GM21423 (cell line): ENCODE measurements around the gene VDR.
A peak's percentile ranks its signal among the peaks of the same experiment; 100 is the strongest.

Experiments
- ATAC-seq: cut with Tn5 transposase; IDR thresholded peaks from one replicate; pipeline ENCODE4 v1.9.1; 2021; ENCODE audit warnings: mild to moderate bottlenecking, moderate library complexity; ENCODE audit not compliant: unreplicated experiment

VDR gene

DNA sequence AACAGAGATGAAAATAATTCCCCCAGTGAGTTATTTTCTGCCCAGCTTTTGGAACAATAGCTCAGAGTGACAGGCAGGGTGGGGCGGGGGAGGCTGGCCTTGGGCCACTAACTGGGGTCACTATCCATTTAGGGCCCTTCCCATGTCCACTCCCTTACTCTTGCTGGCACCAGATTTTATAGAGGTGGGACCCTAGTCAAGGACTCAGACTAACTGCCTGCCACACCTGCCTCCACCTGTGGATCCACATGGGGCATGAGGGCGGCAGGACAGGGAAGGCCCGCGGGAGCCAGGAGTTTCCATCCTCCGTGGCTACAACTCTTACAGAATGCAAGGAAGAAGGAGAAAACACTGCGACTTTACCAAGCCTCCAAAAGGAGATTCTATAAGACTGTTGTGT is 10.1 kb downstream of the VDR start:
- ATAC-seq: no peak

DNA sequence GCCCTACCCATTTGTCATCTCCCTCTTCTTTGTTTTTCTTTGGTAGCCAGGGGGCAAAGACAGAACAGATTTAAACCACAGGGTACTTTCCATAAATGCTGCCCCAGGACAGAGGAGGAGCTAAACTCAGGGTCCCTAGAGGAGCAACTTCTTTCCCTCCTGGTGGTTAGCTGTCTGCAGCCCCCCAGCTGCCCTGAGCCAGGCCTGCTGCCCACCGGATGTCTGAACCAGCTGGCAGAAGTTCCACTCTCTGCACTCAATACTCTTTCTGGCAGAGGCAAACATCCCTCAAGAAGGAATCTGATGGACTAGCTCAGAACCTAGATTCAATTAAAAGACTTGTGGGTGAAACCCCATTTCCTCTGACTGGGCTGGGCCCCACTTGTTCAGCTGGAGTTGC is 10.7 kb downstream of the VDR start:
- ATAC-seq: peak; percentile 59

DNA sequence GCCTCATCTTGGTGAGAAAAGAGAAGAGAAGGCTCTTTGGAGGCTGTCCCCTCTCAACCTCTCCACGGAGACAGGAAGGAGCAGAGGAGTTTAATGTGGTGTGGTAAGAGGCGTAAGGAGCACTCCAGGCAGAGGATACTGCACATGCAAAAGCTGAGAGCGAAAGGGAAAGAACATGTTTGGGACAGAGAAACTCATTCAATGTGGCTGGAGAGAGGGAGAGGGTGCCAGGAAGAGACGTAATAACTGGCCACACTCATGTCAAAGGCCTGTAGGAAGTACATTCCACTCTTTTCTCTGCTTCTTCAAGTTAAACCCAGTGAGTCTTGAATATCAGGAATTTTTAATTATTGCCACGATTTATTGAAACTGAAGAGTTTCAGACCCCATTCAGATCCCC is 12.0 kb downstream of the VDR start:
- no peak for ATAC-seq

DNA sequence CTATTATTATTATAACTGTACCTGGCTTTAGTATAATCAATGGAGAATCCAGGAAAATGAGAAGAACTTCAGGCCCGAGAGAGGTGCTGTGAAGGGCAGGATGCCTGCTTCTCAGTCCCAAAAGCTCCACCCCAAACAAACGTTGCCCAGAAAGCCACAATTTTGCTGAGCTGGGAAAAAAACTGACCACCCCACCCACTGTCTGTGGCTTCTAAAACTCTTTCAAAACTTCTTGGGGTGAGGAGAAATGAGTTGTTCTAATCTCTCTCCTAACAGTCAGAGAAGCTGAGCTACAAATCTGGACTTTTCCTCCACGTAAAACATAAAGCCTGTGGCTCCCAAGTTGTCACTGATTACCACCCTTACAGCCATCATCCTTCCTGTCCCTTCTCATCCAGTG is 13.4 kb downstream of the VDR start:
- ATAC-seq: no peak

DNA sequence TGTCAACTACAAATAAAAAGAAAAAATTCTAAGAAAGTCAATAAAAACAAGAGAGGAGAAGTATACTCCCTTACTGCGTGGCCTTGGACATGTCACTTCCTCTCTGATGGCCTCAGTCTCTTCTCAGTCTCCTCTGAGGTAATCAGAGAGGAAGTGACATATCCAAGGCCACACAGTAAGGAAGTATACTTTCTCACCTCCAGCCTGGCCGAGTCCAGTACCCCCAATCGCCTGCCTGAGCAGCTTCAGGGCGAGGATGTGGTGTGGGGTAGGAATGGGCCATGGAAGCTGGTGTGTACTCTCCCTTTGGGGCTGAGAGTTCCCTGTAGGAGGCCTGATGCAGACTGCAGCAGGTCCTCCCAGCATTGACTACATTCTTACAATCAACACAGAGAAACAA is 15.8 kb downstream of the VDR start:
- no peak for ATAC-seq

DNA sequence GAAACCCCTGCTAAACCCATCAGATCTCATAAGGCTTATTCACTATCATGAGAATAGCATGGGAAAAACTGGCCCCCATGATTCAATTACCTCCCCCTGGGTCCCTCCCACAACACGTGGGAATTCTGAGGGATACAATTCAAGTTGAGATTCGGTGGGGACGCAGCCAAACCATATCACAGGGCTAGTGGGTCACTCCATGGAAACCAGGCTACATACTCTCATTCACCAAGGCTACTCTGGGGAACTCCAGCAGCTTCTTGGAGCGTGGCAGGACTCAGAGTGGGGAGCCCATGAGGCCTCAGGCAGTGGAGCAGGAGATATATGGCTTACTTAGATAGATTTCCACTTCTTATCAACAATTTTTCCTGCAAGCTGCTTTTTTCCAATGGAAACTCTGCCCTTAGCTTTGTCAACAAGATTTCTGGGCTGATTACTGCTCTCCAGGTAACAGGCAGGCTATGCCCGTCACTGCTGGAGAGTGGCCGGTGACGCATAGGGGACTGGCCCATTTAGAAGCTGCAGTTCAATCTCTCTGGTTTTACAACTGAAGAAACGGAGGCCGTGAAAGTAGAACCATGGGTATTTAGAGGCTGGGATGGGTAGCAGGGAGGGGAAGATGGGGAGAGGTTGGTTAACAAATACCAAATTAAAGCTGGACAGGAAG is 16.5 kb downstream of the VDR start:
- no peak for ATAC-seq

DNA sequence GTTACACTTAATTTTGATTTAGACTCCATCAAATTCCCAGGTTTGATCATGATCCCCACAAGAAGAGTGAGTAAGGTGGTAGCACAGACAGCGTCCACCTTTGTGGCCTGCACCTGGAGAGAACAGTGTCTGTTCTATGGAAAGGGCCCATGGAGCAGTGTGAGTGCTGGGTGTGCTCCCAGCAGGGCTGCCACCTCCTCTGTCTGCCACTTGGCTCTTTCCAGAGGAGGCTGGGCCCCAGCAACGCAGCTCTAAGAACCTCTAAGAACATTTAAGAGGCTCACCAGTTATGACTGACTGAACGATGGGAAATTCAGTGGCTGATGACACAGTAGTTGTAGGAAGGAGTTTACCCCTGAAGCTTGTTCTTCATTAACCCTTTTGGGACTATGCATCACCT is 17.3 kb downstream of the VDR start:
- no peak for ATAC-seq

DNA sequence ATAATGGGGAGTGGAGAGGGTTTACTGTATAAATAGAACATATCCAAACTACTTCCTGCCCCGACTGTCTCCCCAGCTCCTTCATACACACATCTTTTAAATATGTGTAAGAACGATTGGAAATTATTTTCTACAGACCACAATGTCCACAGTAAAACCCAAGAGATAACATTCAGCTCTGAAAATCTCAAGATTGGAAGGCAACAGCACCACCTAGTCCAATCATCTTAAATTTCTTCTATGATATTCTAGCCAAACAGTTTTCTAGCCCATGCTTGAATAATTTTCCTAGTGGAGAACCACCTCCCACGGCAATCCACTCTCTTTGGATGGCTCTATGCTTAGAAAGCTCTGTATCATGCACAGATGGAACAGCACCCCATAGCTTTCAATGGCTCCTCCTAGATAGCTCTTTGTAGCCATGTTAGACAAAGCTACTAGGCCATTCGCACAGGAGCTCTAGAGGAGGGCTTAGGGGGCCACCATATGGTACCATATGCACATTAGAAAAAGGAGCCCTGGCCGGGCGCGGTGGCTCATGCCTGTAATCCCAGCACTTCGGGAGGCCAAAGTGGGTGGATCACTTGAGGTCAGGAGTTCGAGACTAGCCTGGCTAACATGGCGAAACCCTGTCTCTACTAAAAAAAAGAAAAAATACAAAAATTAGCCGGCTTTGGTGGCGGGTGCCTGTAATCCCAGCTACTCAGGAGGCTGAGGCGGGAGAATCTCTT is 18.1 kb downstream of the VDR start:
- ATAC-seq: no peak

DNA sequence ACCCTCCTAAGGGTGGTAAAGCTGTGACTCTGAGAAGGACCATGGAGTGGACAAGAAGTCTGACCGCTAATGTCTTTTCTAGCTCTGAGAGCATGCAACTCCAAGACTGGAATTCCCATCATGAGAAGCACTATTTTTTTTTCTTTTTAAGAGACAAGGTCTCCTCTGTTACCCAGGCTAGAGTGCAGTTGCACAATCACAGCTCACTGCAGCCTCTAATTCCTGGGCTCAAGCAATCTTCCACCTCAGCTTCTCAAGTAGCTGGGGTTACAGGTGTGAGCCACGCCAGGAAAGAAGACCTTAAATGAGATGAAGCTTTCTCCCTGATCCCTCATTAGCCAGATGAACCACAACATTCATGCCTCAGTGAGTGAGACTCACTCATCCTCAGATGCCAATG is 19.2 kb downstream of the VDR start:
- no peak for ATAC-seq

DNA sequence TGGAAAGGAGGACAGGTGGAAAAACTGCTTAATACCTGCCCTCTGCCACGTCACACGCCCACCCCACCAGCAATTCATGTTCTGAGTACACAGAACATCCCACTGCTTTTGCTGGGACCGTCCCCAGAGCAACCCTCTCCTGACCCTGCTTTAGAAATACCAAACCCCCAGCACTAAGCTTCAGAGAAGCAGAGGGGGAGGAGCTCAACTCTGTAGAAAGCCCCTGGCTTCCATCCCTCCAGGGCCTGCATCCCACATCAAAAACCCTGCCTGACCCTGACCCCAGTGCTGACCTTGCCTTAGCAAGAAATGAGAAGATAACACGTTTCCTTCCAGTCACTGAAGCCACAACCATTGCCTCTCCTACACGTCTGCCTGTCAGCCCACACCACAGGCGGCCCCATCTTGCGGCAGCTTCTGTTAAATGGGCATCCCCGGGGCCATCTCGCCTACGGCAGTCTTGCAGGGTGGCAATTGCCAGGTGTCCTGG is 19.7 kb downstream of the VDR start:
- peak; percentile 31 for ATAC-seq

DNA sequence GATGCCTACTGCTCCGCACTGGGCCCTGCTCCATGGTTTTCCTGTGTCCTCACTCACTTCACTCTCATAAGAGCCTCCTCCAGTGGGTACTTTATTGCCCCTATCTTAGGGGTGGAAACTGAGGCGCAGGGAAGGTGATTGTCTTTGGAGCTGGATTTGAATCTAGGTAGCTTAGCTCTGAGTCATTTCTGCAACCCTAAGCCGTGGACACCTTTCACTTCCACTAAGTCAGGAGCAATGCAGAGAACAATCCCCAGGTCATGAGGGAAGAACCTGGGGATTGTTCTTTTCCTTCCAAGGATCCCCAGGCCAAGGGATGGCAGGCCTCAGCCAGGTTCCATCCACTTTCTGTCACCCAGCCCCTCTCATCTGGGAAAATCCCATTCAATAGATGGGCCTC is 20.3 kb downstream of the VDR start:
- ATAC-seq: no peak

DNA sequence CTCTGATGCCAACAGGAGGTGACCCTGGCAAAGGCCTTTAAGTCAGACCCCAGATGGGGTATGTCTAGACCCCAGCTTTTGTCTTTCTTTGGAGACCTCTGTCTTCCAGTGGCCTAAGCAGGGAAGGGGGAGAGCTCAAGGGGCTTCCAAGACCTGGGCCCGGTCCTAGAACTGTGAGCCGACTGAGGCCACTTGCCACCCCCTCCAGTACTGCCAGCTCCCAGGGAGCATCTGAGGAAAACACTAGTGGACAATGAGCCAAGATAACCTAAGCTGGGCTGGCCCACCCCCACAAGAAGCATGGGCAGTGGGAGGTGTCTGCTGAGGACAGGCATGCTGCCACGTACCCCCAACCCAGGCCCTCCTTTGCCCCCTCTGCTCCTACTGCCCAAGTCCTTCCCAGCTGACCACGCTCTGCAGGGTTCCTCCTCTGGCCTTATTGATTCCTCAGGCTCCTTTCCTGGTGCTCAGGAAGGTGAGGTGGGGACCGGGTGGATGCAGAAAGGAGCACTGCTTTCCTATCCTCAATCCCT is 21.1 kb downstream of the VDR start:
- ATAC-seq: no peak

DNA sequence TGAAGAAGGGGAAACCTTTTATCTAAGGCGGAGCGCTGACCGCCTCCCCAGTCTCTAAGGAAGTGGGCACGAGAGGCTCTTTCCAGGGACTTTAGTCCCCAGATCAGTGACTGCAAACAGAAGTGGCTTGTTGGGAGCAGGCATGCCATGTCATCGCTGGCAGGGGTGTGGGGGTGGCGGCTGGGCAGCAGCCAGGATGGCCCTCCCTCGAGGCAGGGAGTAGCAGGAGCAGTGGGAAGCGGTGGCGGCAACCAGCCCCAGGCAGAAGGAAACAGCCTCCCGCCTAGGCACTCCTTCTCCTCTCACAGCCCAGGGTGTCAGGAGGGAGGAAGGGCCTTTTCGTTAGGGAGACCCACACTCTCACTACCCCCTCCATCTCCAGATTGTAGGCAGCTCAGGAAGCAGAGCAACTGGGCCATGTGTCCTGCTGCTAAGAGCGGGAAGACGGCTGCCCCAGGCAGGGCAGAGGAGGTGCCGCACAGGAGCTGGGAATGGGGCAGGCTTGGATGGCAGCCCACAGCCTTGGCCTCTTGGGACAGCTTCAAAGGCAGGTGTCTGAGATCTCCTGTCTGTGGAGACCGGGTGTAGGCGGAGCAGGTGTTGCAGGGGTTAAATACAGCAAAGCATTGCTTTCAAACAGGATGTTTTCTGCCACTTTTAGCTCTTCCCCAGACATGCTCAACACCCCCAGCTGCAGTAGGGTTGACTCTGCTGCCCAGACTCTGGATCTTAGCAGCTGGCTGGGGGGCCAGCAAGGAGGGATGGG is 21.8 kb downstream of the VDR start:
- ATAC-seq: peak; percentile 77

DNA sequence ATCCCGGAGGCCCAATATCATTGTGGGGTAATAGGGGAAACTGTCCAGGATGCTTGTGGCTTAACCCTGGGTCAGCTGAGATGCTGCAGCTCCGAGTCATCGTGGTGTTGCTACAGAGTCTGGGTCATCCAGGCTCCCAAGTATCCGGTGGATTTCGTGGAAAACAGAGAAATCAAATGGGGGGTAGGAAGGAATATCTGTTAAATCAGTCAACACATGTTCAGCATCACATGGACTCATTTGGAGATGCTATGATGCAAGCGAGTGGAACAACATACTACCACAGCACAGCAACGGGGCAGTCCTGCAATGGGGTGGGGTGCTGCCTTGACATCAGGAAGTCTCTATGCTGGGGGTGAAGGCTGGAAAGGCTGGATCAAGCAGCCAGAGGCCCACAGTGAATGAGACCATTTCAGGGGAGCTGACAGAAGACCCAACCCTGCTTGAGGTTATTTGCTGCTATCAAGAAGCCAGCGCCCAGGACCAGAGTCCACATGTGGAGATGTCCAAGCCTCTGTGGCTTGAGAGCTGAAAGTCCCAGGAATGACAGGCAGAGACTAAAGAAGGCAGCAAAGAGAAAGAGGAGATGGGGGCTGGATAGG is 22.9 kb downstream of the VDR start:
- no peak for ATAC-seq

DNA sequence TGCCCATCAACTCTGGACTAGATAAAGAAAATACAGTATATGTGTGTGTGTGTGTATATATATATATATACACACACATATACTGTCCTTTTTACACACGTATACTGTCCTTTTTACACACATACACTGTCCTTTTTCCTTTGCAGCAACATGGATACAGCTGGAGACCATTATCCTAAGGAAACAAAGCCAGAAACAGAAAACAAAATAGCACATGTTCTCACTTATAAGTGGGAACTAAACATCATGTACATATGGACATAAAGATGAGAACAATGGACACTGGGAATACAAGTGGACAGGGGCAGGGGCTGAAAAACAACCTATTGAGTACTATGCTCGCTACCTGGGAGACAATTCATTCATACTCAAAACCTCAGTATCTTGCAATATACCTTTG is 23.7 kb downstream of the VDR start:
- no peak for ATAC-seq

DNA sequence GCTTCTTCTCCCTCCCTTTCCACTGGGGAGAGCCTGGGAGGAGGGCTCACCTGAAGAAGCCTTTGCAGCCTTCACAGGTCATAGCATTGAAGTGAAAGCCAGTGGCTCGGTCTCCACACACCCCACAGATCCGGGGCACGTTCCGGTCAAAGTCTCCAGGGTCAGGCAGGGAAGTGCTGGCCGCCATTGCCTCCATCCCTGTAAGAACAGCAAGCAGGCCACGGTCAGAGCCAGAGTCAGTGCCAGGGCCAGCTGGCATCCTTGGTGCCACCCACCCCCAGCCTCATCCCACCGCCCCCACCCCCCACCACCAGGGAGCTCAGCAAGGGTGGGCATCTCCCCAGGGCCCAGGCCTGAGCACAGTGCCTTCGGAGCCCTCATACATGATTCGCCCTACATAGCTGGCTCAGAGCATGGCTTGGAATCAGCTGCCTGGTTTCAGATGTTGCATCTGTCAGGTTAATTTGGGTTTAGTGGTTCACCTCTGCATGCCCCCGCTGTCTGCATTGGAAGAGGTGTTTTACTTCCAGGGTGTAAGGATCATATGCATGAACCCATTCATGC is 25.8 kb downstream of the VDR start:
- no peak for ATAC-seq

DNA sequence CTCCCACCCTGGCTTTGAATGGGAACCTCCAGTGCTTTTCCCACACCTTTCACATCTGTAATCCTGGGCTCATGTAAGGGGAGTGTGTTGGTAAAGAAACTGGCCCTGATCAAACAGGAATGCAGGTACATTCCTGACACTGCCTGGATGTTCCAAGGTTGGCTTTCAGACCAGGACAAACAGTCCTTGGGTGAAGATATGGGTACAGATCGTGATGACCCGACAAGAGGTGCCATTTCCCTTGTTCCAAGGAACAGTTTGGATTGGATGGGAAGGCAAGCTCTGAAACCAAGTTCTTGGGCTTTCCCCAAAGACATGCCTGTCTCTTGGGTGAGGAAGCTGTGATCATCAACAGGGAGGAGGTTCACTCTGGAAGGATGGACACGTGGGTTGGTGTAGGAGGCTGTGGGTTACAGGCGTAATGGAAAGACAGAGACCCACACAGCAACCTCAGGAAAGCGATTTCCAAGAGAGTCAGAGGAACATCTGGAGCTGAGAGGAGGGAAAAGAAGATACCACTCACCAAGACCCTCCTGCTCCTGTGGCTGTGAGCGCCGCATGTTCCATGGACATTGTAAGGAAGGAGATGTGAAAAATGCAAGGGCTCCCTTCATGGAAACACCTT is 26.4 kb downstream of the VDR start:
- no peak for ATAC-seq

DNA sequence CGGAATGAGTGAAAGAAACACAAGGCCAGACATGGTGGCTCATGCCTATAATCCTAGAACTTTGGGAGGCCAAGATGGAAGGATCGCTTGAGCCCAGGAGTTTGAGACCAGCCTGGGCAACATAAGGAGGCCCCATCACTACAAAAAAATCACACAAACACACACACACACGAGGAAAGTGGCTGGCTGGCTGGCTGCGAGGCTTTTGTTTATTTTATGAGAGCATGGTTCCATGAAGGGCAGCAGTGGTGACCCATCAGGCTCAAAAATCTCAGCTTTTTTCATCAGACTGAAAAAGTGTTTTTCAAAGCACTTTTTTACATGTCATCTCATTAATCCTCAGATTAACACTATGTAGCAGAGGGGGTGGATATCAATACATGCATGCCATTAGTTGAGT is 27.7 kb downstream of the VDR start:
- no peak for ATAC-seq

DNA sequence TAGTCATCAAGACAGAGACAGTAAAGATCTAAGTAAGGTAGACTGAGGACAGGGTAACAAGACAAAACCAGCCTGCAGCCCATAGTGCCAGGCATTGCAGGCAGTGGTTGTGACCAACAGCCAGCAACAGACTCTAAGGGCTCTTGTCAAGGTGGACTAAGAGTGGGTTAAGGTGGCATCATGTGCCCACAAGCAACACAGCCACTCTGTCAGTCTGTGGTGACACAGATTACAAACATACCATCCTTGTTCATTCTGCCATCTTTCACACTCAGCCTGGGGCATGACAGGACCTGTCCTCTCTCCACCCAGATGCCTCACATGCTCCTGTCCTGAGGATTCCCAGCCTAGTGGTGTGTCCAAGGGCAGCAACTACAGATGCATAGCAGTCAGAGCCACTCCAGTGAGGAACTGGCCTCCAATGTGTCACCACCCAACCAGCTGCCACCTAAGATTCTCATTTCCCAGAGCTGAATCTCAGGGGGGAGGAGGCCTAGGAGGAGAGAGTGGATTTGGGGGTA is 28.3 kb downstream of the VDR start:
- ATAC-seq: no peak

DNA sequence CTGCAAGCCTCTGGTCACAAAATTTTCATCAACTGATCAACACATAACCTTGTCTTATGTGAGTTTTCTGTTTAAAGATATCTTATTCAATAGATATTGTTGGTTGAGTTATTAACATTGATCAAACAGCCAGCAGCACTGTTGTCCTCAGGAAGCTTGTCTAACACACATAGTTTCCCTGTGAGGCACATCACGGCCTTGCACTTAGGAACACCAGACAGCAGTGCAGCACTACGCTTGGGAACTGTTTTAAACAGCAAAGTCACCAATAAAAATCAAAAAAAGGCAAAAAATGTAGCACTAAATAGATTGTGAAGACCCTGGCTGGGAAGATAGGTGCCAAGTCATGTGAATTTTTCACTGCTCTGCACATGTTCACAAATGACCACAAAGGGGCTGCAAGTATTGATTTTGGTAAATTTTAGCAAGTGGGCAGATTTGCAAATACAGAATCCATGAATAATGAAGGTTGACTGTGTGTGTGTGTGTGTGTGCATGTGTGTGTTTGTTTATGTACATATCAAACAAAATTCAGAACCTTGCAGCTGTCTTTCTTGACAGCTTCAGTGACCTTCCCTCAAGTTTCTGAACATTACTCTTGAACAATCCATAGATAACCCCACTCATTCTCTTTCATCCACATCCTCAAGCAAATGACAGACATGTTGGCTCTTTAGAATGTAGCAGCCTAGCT is 28.9 kb downstream of the VDR start:
- ATAC-seq: no peak
